ENCODE results near the gene MAP4K3. TPM values are rescaled to one million over a fixed set of nuclear protein-coding genes. Genes with fewer than 3 reads are reported as not detected.

The MAP4K3 gene
- total and polyA plus RNA-seq, 9 of the 15 experiments (the other 6 are each of a cell fraction or from before 2014, with no cell fraction given): 3.1 to 30.0 (median 16.9) TPM

GRCh38 chr2:39227628-39228412 is 209.3 kb downstream of the MAP4K3 start:
- no TSS peak for BruUV-seq (replicated peaks)
- 14% methylated on average over 9 of the region's 9 CpGs for WGBS (ENCODE audit: insufficient coverage, low coverage, missing lambda C conversion rate)
- Histone ChIP-seq H3K9ac (ENCODE audit: insufficient read depth in 1 of 2, low read depth in 2 of 2, low read length in 2 of 2) (peak overlapping the region in 1 of 2 experiments; percentile 35; a peak in 2 of 4 replicates), H3K9me3 (replicated peaks; ENCODE audit: control insufficient read depth, insufficient read depth, low read depth, low read length) (no peaks in the 10 kb centered on the region), H3K79me2 (ENCODE audit: control insufficient read depth, insufficient read depth, low read length) (no peaks in the 10 kb centered on the region), H3K4me1 (replicated peaks in 1 of 2; ENCODE audit: control insufficient read depth in 2 of 2, insufficient read depth in 2 of 2, low read length in 2 of 2) (peaks cover 4 to 10% of the 10 kb centered on the region in 2 experiments; a peak in 3 of 5 replicates), H3K9me1 (ENCODE audit: control insufficient read depth, insufficient read depth, low read length) (no peaks in the 10 kb centered on the region), H3K36me3 (ENCODE audit: control insufficient read depth, insufficient read depth, low read length) (no peaks in the 10 kb centered on the region), H3K27me3 (ENCODE audit: control insufficient read depth in 2 of 2, insufficient read depth in 2 of 2, low read length in 2 of 2) (no peaks in the 10 kb centered on the region), H4K20me1 (replicated peaks; ENCODE audit: control insufficient read depth, insufficient read depth, low read length) (no peaks in the 10 kb centered on the region), H3K4me2 (ENCODE audit: insufficient read depth, low read length) (peak overlapping the region; percentile 54), H3K27ac (ENCODE audit: extremely low read depth, low read depth, low read length) (peak overlapping the region; percentile 0; the same call in 1 of the 3 replicates), H2AFZ (ENCODE audit: low read depth, low read length) (peak overlapping the region; percentile 94), H3K4me3 (no peak overlapping the region)
- DNase-seq (ENCODE audit: extremely low read depth in 1 of 4, low spot score in 3 of 4) (peak; percentile 72 to 86 (median 76)), ATAC-seq (peak; percentile 87), FAIRE-seq (peak; percentile 84)
- ChIA-PET CTCF (ENCODE audit: low intra/inter-chr PET ratio) (interaction anchor here (0.8 to 4.6 kb wide), 5 partner anchors 108 to 503 kb away, joined by 3 to 93 read pairs (median 4); partner anchors contain the start of gene SOS1), POLR2A (interaction anchor here (0.6 to 1.6 kb wide), 6 partner anchors 107 to 477 kb away, joined by 3 to 8 read pairs (median 3); partner anchors contain the start of gene SOS1)
- intact Hi-C loops (cut with micrococcal nuclease) (loop anchor here (1.0 to 10.0 kb wide), 4 partner anchors 107 to 691 kb away; partner anchors contain the start of gene SOS1), in situ Hi-C loops (cut with MboI) (loop anchor here (5.0 to 25.0 kb wide), 3 partner anchors 103 to 291 kb away; partner anchors contain the start of gene SOS1)
- TF ChIP-seq MEIS2 (IDR thresholded peaks at IDR 0.05; ENCODE audit: partially characterized antibody) (peak; percentile 23), SMC3 (conservative IDR thresholded peaks at IDR 0.05; ENCODE audit: insufficient read depth, low read depth, low read length) (peak; percentile 89), CC2D1A (IDR thresholded peaks at IDR 0.05) (0 out of 2 replicates have a peak, but pooled peaks have one; percentile 36), ZNF384 (IDR thresholded peaks at IDR 0.05; ENCODE audit: low read depth, low read length) (peak; percentile 83), ELF1 (tag; IDR thresholded peaks at IDR 0.05) (no peak), AFF1 (IDR thresholded peaks at IDR 0.05; ENCODE audit: low read depth in 1 of 2, partially characterized antibody in 2 of 2) (no peak), SIN3A (IDR thresholded peaks at IDR 0.05; ENCODE audit: borderline replicate concordance in 2 of 2, control insufficient read depth in 1 of 2, low read depth in 2 of 2, low read length in 2 of 2) (no peak), FOSL1 (tag; conservative IDR thresholded peaks at IDR 0.05) (peak; percentile 23; the same call in 1 of the 2 replicates), ARID1B (IDR thresholded peaks at IDR 0.05) (no peak), ZNF134 (CRISPR knock-in tag; conservative IDR thresholded peaks at IDR 0.05) (peak; percentile 70; the same call in 1 of the 2 replicates), ZNF324 (CRISPR knock-in tag; IDR thresholded peaks at IDR 0.05) (no peak), E4F1 (CRISPR knock-in tag; IDR thresholded peaks at IDR 0.05; ENCODE audit: borderline replicate concordance) (no peak)
